Spinal cord (tissue), 10 donors: Measurements from ENCODE around the gene WDR35. TPM values are rescaled to one million over a fixed set of nuclear protein-coding genes. Genes with fewer than 3 reads are reported as not detected.
A peak's percentile ranks its signal among the peaks of the same experiment; 100 is the strongest.

Source experiments
- DNase-seq, 6 donors: peaks; one replicate each; pipeline versions ENCODE4 v3.0.0 to v3.0.0-alpha.2; 2013 to 2015; ENCODE audit warnings: low spot score in 6 of 6, low read depth in 4 of 6
- H3K27ac ChIP-seq: one replicate; pipeline ENCODE4 v1.5.1; 2013; ENCODE audit warnings: low read depth, low read length, control low read depth
- H3K27me3 ChIP-seq: one replicate; pipeline ENCODE4 v1.6.1; 2013; ENCODE audit warnings: low read length; ENCODE audit not compliant: control insufficient read depth, insufficient read depth
- H3K36me3 ChIP-seq: one replicate; pipeline ENCODE4 v1.6.1; 2013; ENCODE audit warnings: low read length; ENCODE audit not compliant: control insufficient read depth, insufficient read depth
- H3K4me1 ChIP-seq: one replicate; pipeline ENCODE4 v1.6.1; 2013; ENCODE audit warnings: low read length; ENCODE audit not compliant: control insufficient read depth, insufficient read depth
- H3K4me3 ChIP-seq: one replicate; pipeline ENCODE4 v1.5.1; 2013; ENCODE audit warnings: low read depth, low read length, control low read depth
- H3K9me3 ChIP-seq: one replicate; pipeline ENCODE4 v1.6.1; 2013; ENCODE audit warnings: low read length; ENCODE audit not compliant: control insufficient read depth, insufficient read depth
- WGBS: methylation state at CpG from one replicate; pipeline ENCODE4 v1.1.5; 2013; ENCODE audit warnings: missing lambda C conversion rate; ENCODE audit not compliant: insufficient coverage; 5-methylcytosine and 5-hydroxymethylcytosine counted together
- polyA plus RNA-seq, 2 donors: library from polyadenylated mRNA; unstranded; fragments of 120-200 nt; gene quantifications; one replicate each; pipeline ENCODE4 v1.2.1, GENCODE V29; 2013; ENCODE audit not compliant: insufficient read length in 2 of 2
- total RNA-seq, 2 donors: library from RNA; depleted of rRNA in 1 of 2; stranded (reverse); fragments of 120-200 nt in 1 of 2; fragments of >200 nt in 1 of 2; gene quantifications; one replicate each; pipeline versions ENCODE4 v1.2.3 to v1.2.4, GENCODE V29; 2013 to 2014
- donor health status: healthy.

Gene WDR35
- total and polyA plus RNA-seq, 4 donors, result 15.1 to 28.4 (median 22.7) TPM

DNA sequence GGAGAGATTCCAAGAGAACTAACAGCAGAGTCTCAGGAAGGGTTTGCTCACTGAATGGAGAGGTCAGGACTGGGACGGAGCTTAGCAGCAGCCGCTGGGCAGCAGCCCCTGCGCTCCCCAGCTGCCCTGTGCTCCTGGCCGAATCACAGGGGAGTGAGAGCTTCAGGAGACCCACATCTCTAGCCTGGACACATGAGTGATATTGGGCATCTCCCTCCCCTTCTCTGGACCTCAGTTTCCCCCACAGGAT, 22.1 kb upstream of the WDR35 start:
- WGBS, result 43% methylated on average over 3 of the region's 4 CpGs
- H3K27me3 ChIP-seq, result peaks cover 24% of the 10 kb centered on the region
- no peak overlapping the region for H3K27ac ChIP-seq
- H3K9me3 ChIP-seq, result no peaks in the 10 kb centered on the region
- H3K4me3 ChIP-seq, result no peak overlapping the region
- no peak for DNase-seq
- H3K36me3 ChIP-seq, result no peaks in the 10 kb centered on the region
- peaks cover 13% of the 10 kb centered on the region for H3K4me1 ChIP-seq

DNA sequence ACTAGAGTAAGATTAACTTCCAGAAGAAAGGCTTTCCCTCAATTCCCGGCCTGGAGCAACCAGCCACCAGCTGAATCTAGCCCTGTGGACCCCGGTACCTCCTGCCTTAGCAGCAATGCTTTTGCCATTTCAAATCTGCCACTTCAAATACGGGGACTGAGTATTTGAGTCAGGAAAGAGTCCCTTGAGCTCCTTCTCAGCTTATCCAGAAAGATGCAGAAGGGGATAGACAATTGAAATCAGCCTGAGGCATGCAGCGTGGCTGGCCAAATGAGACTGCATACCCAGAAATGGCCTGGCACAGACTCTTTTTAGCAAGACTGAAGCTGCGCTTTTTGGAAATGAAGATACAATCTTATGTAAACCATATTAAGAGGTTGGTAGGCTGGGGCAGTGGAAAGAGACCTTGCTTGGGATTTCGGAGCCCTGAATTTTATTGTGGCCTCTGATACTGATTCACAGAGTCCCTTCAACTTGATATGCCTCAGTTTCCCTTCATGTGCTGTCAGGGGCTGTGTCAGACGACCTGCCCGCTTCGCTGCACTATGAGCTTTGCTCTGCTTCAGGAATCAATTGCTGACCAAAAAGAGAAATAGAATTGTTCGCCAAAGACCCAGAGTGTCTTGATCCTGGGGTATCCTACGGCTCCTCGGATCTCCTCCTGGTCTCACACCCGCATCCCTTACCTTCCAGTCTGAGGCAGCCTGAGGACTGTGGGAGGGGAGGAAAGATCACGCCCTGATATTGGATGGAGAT, 21.5 kb upstream of the WDR35 start:
- H3K4me1 ChIP-seq, result peaks cover 13% of the 10 kb centered on the region
- H3K36me3 ChIP-seq, result no peaks in the 10 kb centered on the region
- 89% methylated on average over 9 of the region's 14 CpGs for WGBS

DNA sequence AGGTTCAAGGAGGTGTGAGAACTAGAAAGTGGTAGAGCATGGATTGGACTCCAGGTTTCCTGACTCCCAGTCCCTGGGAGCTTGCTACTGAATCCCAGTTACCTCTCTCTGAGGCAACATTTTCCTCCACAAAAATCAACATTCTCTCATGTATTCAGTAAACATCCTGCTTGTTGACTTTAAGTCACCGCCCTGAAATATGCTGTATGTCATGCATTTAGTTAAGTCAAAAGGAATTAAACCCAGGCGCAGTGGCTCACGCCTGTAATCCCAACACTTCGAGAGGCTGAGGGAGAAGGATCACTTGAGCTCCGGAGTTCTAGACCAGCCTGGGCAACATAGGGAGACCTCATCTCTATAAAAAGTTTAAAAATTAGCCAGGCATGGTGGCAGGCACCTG, 18.8 kb upstream of the WDR35 start:
- Histone ChIP-seq H3K4me1 (peaks cover 13% of the 10 kb centered on the region), H3K4me3 (no peak overlapping the region), H3K27me3 (peaks cover 20% of the 10 kb centered on the region), H3K36me3 (no peaks in the 10 kb centered on the region), H3K9me3 (no peaks in the 10 kb centered on the region), H3K27ac (no peak overlapping the region)
- DNase-seq, result no peak
- WGBS, result 94% methylated on average over 3 of the region's 5 CpGs

More for the DNA sequence above, 21.5 kb upstream of the WDR35 start:
- Histone ChIP-seq H3K4me3 (no peak overlapping the region), H3K9me3 (no peaks in the 10 kb centered on the region), H3K27ac (no peak overlapping the region), H3K27me3 (peaks cover 24% of the 10 kb centered on the region)
- peak in 1 of 6 donors; percentile 56 for DNase-seq

DNA sequence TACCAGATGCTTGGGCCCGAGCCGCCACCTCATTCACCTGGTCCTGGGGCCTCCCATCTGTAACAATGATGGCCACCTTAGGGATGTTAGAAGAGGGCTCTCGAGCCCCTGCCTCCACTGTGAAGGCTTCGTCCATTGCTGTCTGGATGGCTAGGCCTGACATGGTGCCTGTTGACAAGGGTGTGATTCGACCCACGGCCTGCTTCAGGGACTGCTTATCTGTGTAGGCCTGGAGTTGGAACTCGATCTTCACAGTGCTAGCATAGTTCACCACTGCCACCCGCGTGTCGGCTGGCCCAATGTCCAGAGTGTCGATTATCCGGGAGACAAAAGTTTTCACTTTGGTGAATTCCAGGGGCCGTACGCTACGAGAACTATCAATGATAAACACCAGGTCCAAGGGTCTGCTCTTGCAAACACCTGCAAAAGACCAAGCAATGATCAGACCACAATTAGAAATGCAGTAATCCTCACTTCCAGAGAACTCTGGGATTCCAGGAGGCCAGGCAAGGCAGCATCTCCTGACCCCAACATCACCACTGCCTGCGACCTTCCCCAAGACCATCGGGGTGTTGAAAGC, 16.1 kb upstream of the WDR35 start:
- no peaks in the 10 kb centered on the region for H3K9me3 ChIP-seq
- H3K27ac ChIP-seq, result no peak overlapping the region
- no peak for DNase-seq
- WGBS, result 92% methylated on average over 17 of the region's 17 CpGs
- no peak overlapping the region for H3K4me3 ChIP-seq
- no peaks in the 10 kb centered on the region for H3K27me3 ChIP-seq
- H3K4me1 ChIP-seq, result no peaks in the 10 kb centered on the region
- H3K36me3 ChIP-seq, result no peaks in the 10 kb centered on the region

DNA sequence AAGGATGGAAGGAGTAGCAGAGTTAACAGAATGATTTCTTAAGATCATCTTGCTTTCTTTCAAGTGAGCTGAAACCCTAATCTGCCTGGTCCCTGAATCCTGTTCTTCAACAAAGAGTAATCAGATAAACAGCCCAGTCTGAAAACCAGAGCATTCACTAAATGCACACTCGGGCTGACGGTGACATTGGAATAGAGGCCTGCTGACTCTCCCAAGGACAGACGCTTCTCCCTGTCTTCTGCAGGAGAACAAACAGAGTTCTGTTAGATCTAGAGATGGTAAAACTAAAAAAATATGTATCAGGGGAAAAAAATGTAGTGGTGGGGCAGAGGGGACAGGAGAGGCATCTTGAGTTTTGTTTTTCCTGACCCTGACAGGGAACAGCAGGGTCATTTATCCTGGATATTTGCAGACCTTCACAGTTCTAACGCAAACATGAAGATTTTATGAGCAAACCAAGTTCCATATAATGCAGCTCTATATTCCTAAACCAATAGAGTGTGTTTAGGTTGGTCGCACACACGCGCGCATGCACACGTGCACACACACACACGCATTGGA, 15.2 kb upstream of the WDR35 start:
- Histone ChIP-seq H3K4me1 (no peaks in the 10 kb centered on the region), H3K36me3 (no peaks in the 10 kb centered on the region), H3K4me3 (no peak overlapping the region), H3K9me3 (no peaks in the 10 kb centered on the region), H3K27ac (no peak overlapping the region), H3K27me3 (no peaks in the 10 kb centered on the region)
- no peak for DNase-seq
- WGBS, result 85% methylated on average over 3 of the region's 10 CpGs

DNA sequence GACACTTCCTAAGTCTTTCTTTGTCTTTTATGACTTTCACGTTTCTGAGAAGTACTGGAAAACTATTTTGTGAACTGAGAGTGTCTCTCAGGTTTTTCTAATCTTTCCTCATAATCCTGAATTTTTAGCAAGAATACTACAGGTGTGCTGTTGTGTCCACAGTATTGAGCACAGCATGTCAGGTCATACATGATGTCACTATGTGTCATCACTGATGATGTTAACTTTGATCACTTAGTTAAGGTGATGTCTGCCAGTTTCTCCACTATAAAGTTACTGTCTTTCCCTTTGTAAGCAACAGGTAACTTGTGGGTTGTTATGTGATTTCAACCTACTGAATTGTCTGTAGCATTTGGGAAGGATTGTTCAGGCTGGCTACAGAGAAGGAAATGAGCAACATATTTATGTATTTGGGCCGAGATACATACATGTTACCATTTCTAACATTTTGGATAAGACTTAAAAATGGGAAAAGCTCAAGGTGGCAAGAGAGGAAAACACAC, 11.5 kb upstream of the WDR35 start:
- H3K36me3 ChIP-seq, result no peaks in the 10 kb centered on the region
- WGBS, result no CpG with 5 or more reads among the region's 2 CpGs
- H3K27me3 ChIP-seq, result no peaks in the 10 kb centered on the region
- H3K27ac ChIP-seq, result no peak overlapping the region
- no peak overlapping the region for H3K4me3 ChIP-seq
- no peaks in the 10 kb centered on the region for H3K9me3 ChIP-seq
- no peaks in the 10 kb centered on the region for H3K4me1 ChIP-seq
- no peak for DNase-seq

DNA sequence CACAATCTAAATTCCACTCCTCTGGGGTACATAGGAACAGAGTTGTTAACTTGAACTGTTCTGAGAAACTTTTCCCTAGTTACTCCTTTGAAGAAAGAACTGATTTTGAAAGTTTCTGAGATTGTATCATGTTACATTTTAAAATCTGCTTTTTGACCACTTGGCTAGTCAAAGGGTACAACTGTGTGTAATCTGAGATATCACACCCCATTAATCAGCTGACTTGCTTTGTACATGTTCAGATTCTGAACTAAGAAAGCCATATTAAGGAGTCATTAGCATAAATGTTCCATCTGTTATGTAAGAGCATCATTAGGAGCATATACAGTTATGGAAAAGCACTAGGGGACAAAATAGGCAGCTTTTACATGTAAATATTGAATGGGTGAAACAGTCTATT, 3.8 kb upstream of the WDR35 start:
- Histone ChIP-seq H3K36me3 (no peaks in the 10 kb centered on the region), H3K9me3 (no peaks in the 10 kb centered on the region), H3K4me3 (no peak overlapping the region), H3K4me1 (no peaks in the 10 kb centered on the region), H3K27me3 (peaks cover 4% of the 10 kb centered on the region), H3K27ac (no peak overlapping the region)
- no peak for DNase-seq

DNA sequence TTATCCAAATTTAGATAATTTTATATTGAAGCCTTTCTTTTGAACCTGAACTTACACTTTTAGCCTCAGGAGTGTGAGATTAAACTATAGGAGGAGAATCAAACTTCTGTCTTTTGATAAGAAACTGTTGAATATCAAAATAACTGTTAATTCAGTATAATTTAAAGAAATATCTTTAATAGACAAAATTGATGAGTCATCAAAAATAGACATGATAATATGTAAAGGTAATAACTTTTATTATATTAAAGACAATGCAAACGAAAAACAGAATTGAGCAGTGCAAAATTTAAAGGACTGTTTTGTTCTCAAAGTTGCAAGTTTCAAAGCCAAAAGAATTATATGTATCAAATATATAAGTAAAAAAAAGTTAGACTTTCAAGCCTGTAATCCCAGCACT, 2.0 kb upstream of the WDR35 start:
- Histone ChIP-seq H3K36me3 (no peaks in the 10 kb centered on the region), H3K27me3 (peaks cover 4% of the 10 kb centered on the region), H3K4me1 (no peaks in the 10 kb centered on the region), H3K27ac (no peak overlapping the region), H3K9me3 (no peaks in the 10 kb centered on the region), H3K4me3 (no peak overlapping the region)
- DNase-seq, result no peak
- no CpG with 5 or more reads among the region's 1 CpG for WGBS

DNA sequence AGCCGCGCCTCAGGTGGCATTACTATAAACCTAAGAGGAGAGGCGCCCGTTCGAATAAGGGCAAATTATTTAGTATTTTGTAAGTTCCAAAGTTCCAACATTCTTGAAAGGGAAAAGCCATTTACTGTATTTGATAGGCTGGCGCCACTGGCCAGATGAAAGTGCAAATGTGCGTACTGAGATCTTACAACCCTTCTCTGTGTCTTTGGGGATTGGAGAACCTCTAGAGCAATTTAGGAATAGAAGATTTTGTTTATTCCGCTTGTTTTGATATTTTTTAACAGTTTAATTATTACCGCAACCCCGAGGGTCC, 467 bp upstream of the WDR35 start:
- 17% methylated on average over 1 of the region's 10 CpGs for WGBS
- Histone ChIP-seq H3K9me3 (no peaks in the 10 kb centered on the region), H3K27me3 (peaks cover 4% of the 10 kb centered on the region), H3K36me3 (no peaks in the 10 kb centered on the region), H3K27ac (peak overlapping the region; percentile 65), H3K4me3 (peak overlapping the region; percentile 94), H3K4me1 (no peaks in the 10 kb centered on the region)
- DNase-seq, result peak in 1 of 6 donors; percentile 24

DNA sequence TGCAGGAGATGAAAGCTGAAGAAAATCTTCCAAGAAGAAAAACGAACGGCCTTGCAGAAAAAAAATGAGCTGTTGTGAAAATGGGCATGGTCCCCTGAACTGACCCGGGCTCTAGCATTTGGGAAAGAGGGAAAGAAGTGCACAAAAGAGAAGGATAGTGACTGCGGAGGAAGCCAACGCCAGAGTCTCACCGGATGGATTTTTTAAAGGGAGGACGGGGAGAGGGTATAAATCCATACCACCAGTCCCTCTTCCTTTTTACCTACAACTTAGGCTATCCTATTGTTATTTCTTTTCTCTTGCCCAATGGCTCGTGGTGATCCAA, 601 bp downstream of the WDR35 start:
- peaks cover 4% of the 10 kb centered on the region for H3K27me3 ChIP-seq
- H3K36me3 ChIP-seq, result no peaks in the 10 kb centered on the region
- no peaks in the 10 kb centered on the region for H3K4me1 ChIP-seq
- H3K4me3 ChIP-seq, result peak overlapping the region; percentile 94
- 0% methylated on average over 4 of the region's 8 CpGs for WGBS
- H3K27ac ChIP-seq, result no peak overlapping the region
- no peaks in the 10 kb centered on the region for H3K9me3 ChIP-seq
- peak in 1 of 6 donors; percentile 46 for DNase-seq
